Measurements from ENCODE around the gene MOB1A. TPM values are rescaled to one million over a fixed set of nuclear protein-coding genes. Genes with fewer than 3 reads are reported as not detected.

The MOB1A gene
- total and polyA plus RNA-seq, 2 donors from 2014 or later: 36.2 to 117 TPM

- peak overlapping the region; percentile 50 to 83 (median 79) for H3K4me3 ChIP-seq (ENCODE audit: low read length in 3 of 3)
- no peak for FAIRE-seq
- intact Hi-C loops (cut with DNase I): no loop called here
Measured at GRCh38 chr2:74148457-74149246, 30.0 kb downstream of the MOB1A start.

GRCh38 chr2:74147727-74148456 lies 30.8 kb downstream of the MOB1A start, which contains the start of gene BOLA3:
TSS of gene BOLA3 (minus strand) at chr2:74147912. CDS start at chr2:74147874, 38 bp downstream.
- peak; percentile 66 for TF ChIP-seq CTCF (IDR thresholded peaks at IDR 0.05; ENCODE audit: borderline replicate concordance, extremely low read depth, insufficient read depth)
- no peak for FAIRE-seq
- H3K27ac ChIP-seq (ENCODE audit: low read depth in 2 of 2, low read length in 2 of 2): peak within 1 kb of the TSS in 1 of 2 donors; percentile 3

More at GRCh38 chr2:74148457-74149246, 30.0 kb downstream of the MOB1A start:
- peak overlapping the region in 2 of 3 donors; percentile 58 to 68 for H3K9ac ChIP-seq (ENCODE audit: low read length in 3 of 3)
- H3K9me3 ChIP-seq (ENCODE audit: control insufficient read depth in 2 of 3, insufficient read depth in 1 of 3, low read length in 3 of 3): no peaks in the 10 kb centered on the region
- TF ChIP-seq CTCF (IDR thresholded peaks at IDR 0.05; ENCODE audit: borderline replicate concordance, extremely low read depth, insufficient read depth): no peak
- H3K36me3 ChIP-seq (ENCODE audit: control insufficient read depth in 2 of 3, insufficient read depth in 3 of 3, low read length in 3 of 3): peaks cover 0 to 3% (median 2%) of the 10 kb centered on the region in 3 donors
- DNase-seq: peak in 1 of 5 donors; percentile 3
- no peak overlapping the region for H3K27ac ChIP-seq (ENCODE audit: low read depth in 2 of 2, low read length in 2 of 2)
- H3K27me3 ChIP-seq (ENCODE audit: control insufficient read depth, insufficient read depth, low read length): no peaks in the 10 kb centered on the region
- H3K4me1 ChIP-seq (ENCODE audit: control insufficient read depth in 2 of 3, insufficient read depth in 2 of 3, low read depth in 1 of 3, low read length in 3 of 3): peaks cover 5 to 12% (median 8%) of the 10 kb centered on the region in 3 donors

GRCh38 chr2:74146929-74147726 lies 31.6 kb downstream of the MOB1A start:
- DNase-seq (peak in 2 of 5 donors; percentile 12 to 43), FAIRE-seq (no peak)
- Histone ChIP-seq H3K27ac (ENCODE audit: low read depth in 2 of 2, low read length in 2 of 2) (peak overlapping the region in 1 of 2 donors; percentile 3), H3K4me1 (ENCODE audit: control insufficient read depth in 2 of 3, insufficient read depth in 2 of 3, low read depth in 1 of 3, low read length in 3 of 3) (peaks cover 5 to 12% (median 8%) of the 10 kb centered on the region in 3 donors), H3K4me3 (ENCODE audit: low read length in 3 of 3) (peak overlapping the region; percentile 72 to 83 (median 76)), H3K9ac (ENCODE audit: low read length in 3 of 3) (peak overlapping the region; percentile 65 to 87 (median 73)), H3K9me3 (ENCODE audit: control insufficient read depth in 2 of 3, insufficient read depth in 1 of 3, low read length in 3 of 3) (no peaks in the 10 kb centered on the region), H3K27me3 (ENCODE audit: control insufficient read depth, insufficient read depth, low read length) (no peaks in the 10 kb centered on the region), H3K36me3 (ENCODE audit: control insufficient read depth in 2 of 3, insufficient read depth in 3 of 3, low read length in 3 of 3) (peaks cover 0 to 4% (median 0%) of the 10 kb centered on the region in 3 donors)
- intact Hi-C loops (cut with DNase I): no loop called here
- TF ChIP-seq CTCF (IDR thresholded peaks at IDR 0.05; ENCODE audit: borderline replicate concordance, extremely low read depth, insufficient read depth): no peak

More at GRCh38 chr2:74147727-74148456, 30.8 kb downstream of the MOB1A start, which contains the start of gene BOLA3:
- peaks cover 0 to 3% (median 0%) of the 10 kb centered on the region in 3 donors for H3K36me3 ChIP-seq (ENCODE audit: control insufficient read depth in 2 of 3, insufficient read depth in 3 of 3, low read length in 3 of 3)
- no peaks in the 10 kb centered on the region for H3K27me3 ChIP-seq (ENCODE audit: control insufficient read depth, insufficient read depth, low read length)
- peak within 1 kb of the TSS; percentile 65 to 87 (median 73) for H3K9ac ChIP-seq (ENCODE audit: low read length in 3 of 3)
- H3K4me3 ChIP-seq (ENCODE audit: low read length in 3 of 3): peak within 1 kb of the TSS; percentile 76 to 83 (median 79)
- peak; percentile 84 to 95 (median 88) for DNase-seq
- intact Hi-C loops (cut with DNase I): no loop called here
- no peaks in the 10 kb centered on the region for H3K9me3 ChIP-seq (ENCODE audit: control insufficient read depth in 2 of 3, insufficient read depth in 1 of 3, low read length in 3 of 3)
- H3K4me1 ChIP-seq (ENCODE audit: control insufficient read depth in 2 of 3, insufficient read depth in 2 of 3, low read depth in 1 of 3, low read length in 3 of 3): peaks cover 5 to 12% (median 8%) of the 10 kb centered on the region in 3 donors

Data from kidney (tissue), 14 donors.